Transverse colon (tissue), 4 donors: ENCODE results near the gene COL23A1. TPM values are rescaled to one million over a fixed set of nuclear protein-coding genes. Genes with fewer than 3 reads are reported as not detected.

Source experiments
- DNase-seq: peaks from one replicate; pipeline ENCODE4 v3.0.0-alpha.2; 2019
- H3K27ac ChIP-seq, 4 donors: fragments of 200-600 bp; sonication (generic); 2 replicates each; pipeline ENCODE4 v1.5.1; 2016 to 2018; ENCODE audit warnings: inconsistent platforms in 4 of 4
- H3K27me3 ChIP-seq: fragments of 200-600 bp; sonication (generic); 2 replicates; pipeline ENCODE4 v1.5.1; 2017; ENCODE audit warnings: inconsistent platforms
- H3K36me3 ChIP-seq, 4 donors: fragments of 200-600 bp; sonication (generic); 2 replicates each; pipeline ENCODE4 v1.5.1; 2017 to 2019; ENCODE audit warnings: inconsistent platforms in 4 of 4
- H3K4me1 ChIP-seq, 4 donors: fragments of 200-600 bp; sonication (generic); 2 replicates each; pipeline ENCODE4 v1.5.1; 2017 to 2020; ENCODE audit warnings: inconsistent platforms in 4 of 4
- H3K4me3 ChIP-seq, 4 donors: fragments of 200-600 bp; sonication (generic); 1 replicate in 1 of 4; 2 replicates in 3 of 4; pipeline versions ENCODE4 v1.5.1 to v1.6.1; 2017 to 2019; ENCODE audit warnings: inconsistent platforms in 4 of 4
- H3K9me3 ChIP-seq, 2 donors: fragments of 200-600 bp; sonication (generic); 2 replicates each; pipeline ENCODE4 v1.5.1; 2017 to 2019; ENCODE audit warnings: inconsistent platforms in 2 of 2
- CTCF ChIP-seq, 5 experiments: fragments of 200-600 bp in 3 of 5; fragments of 450-650 bp in 2 of 5; sonication (generic) in 3 of 5; IDR thresholded peaks; 1 replicate in 2 of 5; 2 replicates in 3 of 5; pipeline ENCODE4 v1.5.1; 2016 to 2017; ENCODE audit warnings: antibody characterized with exemption in 5 of 5, inconsistent platforms in 3 of 5, mild to moderate bottlenecking in 2 of 5, moderate library complexity in 1 of 5
- EP300 ChIP-seq: sonication (generic); formaldehyde crosslinking; IDR thresholded peaks from one replicate; pipeline ENCODE4 v1.6.1; 2017; ENCODE audit warnings: antibody characterized with exemption, low read depth
- POLR2A ChIP-seq: fragments of 450-650 bp; IDR thresholded peaks from one replicate; pipeline ENCODE4 v1.6.1; 2016; ENCODE audit warnings: antibody characterized with exemption, mild to moderate bottlenecking, moderate library complexity
- POLR2AphosphoS5 ChIP-seq, 3 donors: sonication (generic); formaldehyde crosslinking; IDR thresholded peaks; one replicate each; pipeline ENCODE4 v1.6.1; 2016; ENCODE audit warnings: antibody characterized with exemption in 3 of 3
- WGBS, 2 donors: methylation state at CpG; one replicate each; pipeline ENCODE4 v1.1.5; 2018; ENCODE audit warnings: low coverage in 1 of 2; 5-methylcytosine and 5-hydroxymethylcytosine counted together
- in situ Hi-C, 4 donors: fragments of 200-750 bp; cut with MboI; loops; one replicate each; pipeline versions ENCODE4 v1.15.0 to v1.15.1; 2017; ENCODE audit warnings: low sequenced_read_pairs in 3 of 4, low pct_ligation_motif_present in 1 of 4, low pct_unique_long_range_greater_than_20kb in 1 of 4
- intact Hi-C: fragments of 100-400 bp; cut with DNase I; formaldehyde crosslinking; loops from one replicate; pipeline ENCODE4 v1.15.1; 2023; ENCODE audit warnings: low total_unique reads
- total RNA-seq, 4 donors: library from RNA; depleted of rRNA; stranded (reverse); fragments of >200 nt; gene quantifications; one replicate each; pipeline ENCODE4 v1.1.0, GENCODE V29; 2016

The COL23A1 gene
- total RNA-seq, 4 donors from 2014 or later: 0.14 to 2.2 (median 1.4) TPM; not detected in 1

GRCh38 chr5:178314961-178315820, 275.0 kb downstream of the COL23A1 start:
- H3K27me3 ChIP-seq: no peaks in the 10 kb centered on the region
- H3K9me3 ChIP-seq: no peaks in the 10 kb centered on the region
- no peaks in the 10 kb centered on the region for H3K4me1 ChIP-seq
- H3K36me3 ChIP-seq: no peaks in the 10 kb centered on the region
- 64 to 85% methylated on average over 3 to 18 of the region's 19 CpGs for WGBS, 2 donors
- no peak overlapping the region for H3K4me3 ChIP-seq
- DNase-seq: no peak
- in situ Hi-C loops (no loop called here), intact Hi-C loops (loop anchor here (5.0 kb wide), 1 partner anchor 898 kb away; no protein-coding TSS in a partner anchor)
- no peak overlapping the region for H3K27ac ChIP-seq
- no peak for TF ChIP-seq EP300

- no peaks in the 10 kb centered on the region for H3K9me3 ChIP-seq
- in situ Hi-C loops: no loop called here
- H3K27ac ChIP-seq: no peak overlapping the region
- DNase-seq: no peak
- WGBS, 2 donors: 83 to 94% methylated on average over 2 to 17 of the region's 17 CpGs
- H3K4me1 ChIP-seq: no peaks in the 10 kb centered on the region
- intact Hi-C loops: loop anchor here (5.0 kb wide), 1 partner anchor 897 kb away; no protein-coding TSS in a partner anchor
- H3K4me3 ChIP-seq: no peak overlapping the region
- TF ChIP-seq CTCF (IDR thresholded peaks at IDR 0.05) (no peak), POLR2AphosphoS5 (IDR thresholded peaks at IDR 0.05) (no peak), EP300 (no peak), POLR2A (no peak)
- no peaks in the 10 kb centered on the region for H3K27me3 ChIP-seq
- H3K36me3 ChIP-seq: no peaks in the 10 kb centered on the region
Measured at GRCh38 chr5:178314061-178314660, 276.0 kb downstream of the COL23A1 start.

- H3K27ac ChIP-seq: no peak overlapping the region
- H3K27me3 ChIP-seq: no peaks in the 10 kb centered on the region
- no peaks in the 10 kb centered on the region for H3K4me1 ChIP-seq
- no peak for DNase-seq
- intact Hi-C loops (loop anchor here (5.0 kb wide), 1 partner anchor 896 kb away; no protein-coding TSS in a partner anchor), in situ Hi-C loops (no loop called here)
- no peak overlapping the region for H3K4me3 ChIP-seq
- no peaks in the 10 kb centered on the region for H3K36me3 ChIP-seq
- 90 to 94% methylated on average over 3 to 11 of the region's 11 CpGs for WGBS, 2 donors
- TF ChIP-seq POLR2AphosphoS5 (IDR thresholded peaks at IDR 0.05): no peak
- TF ChIP-seq CTCF (IDR thresholded peaks at IDR 0.05): no peak
- TF ChIP-seq POLR2A: no peak
- no peaks in the 10 kb centered on the region for H3K9me3 ChIP-seq
Measured at GRCh38 chr5:178313316-178313715, 276.9 kb downstream of the COL23A1 start.

GRCh38 chr5:178312880-178313282, 277.3 kb downstream of the COL23A1 start:
- DNase-seq: peak; percentile 33
- Histone ChIP-seq H3K9me3 (no peaks in the 10 kb centered on the region), H3K4me3 (no peak overlapping the region), H3K4me1 (no peaks in the 10 kb centered on the region), H3K27ac (peak overlapping the region in 1 of 4 donors; percentile 33), H3K36me3 (no peaks in the 10 kb centered on the region), H3K27me3 (no peaks in the 10 kb centered on the region)
- in situ Hi-C loops: no loop called here
- intact Hi-C loops: loop anchor here (5.0 kb wide), 1 partner anchor 896 kb away; no protein-coding TSS in a partner anchor
- 73 to 84% methylated on average over 10 to 18 of the region's 18 CpGs for WGBS, 2 donors
- TF ChIP-seq EP300: no peak
- no peak for TF ChIP-seq CTCF (IDR thresholded peaks at IDR 0.05)
- TF ChIP-seq POLR2A: no peak
- no peak for TF ChIP-seq POLR2AphosphoS5 (IDR thresholded peaks at IDR 0.05)
